Germinal center (tissue), 1 donor: ENCODE measurements around the gene OR4K14.
"Not testable (repeated sequence)": the region's sequence is repeated elsewhere in the genome, so short reads cannot be mapped to it uniquely, and the experiment has no call there.

ENCODE experiments used
- DNase-seq: peaks from one replicate; pipeline ENCODE4 v3.0.0; 2012; ENCODE audit warnings: mixed read lengths, low spot score

The OR4K14 gene, protein sequence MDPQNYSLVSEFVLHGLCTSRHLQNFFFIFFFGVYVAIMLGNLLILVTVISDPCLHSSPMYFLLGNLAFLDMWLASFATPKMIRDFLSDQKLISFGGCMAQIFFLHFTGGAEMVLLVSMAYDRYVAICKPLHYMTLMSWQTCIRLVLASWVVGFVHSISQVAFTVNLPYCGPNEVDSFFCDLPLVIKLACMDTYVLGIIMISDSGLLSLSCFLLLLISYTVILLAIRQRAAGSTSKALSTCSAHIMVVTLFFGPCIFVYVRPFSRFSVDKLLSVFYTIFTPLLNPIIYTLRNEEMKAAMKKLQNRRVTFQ

DNA sequence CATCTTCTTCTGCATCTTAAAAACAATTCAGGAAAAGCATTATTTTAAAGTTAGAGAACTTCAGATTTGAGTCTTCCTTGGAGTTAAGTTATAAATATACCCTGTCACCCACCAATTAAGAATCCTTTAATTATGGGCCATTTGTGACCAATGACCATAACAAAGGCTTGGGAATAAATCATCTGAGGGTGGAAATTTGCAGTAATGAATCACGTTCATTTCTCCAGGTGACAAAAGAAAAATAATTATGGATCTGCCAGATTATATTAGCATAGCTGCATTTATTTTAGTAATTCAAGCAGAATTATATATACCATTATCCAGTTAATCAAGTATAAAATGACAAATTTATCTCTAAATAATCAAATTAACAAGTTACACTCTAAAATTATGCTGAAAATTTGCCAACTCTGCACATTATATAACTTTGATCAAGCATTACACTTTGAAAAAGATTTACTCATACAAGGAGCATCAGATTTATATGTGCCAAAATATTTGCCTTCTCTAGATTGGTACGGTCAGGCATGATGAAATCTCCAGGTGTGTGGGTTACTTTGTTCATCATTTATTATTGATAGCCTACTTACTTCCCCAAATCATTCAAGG is at the start of gene OR4K14:
Gene OR4K14, minus strand, starts transcription at position 51 of the 609 bp plus-strand sequence. CDS start 4,114 bp downstream, outside the sequence.
- DNase-seq, result no peak

DNA sequence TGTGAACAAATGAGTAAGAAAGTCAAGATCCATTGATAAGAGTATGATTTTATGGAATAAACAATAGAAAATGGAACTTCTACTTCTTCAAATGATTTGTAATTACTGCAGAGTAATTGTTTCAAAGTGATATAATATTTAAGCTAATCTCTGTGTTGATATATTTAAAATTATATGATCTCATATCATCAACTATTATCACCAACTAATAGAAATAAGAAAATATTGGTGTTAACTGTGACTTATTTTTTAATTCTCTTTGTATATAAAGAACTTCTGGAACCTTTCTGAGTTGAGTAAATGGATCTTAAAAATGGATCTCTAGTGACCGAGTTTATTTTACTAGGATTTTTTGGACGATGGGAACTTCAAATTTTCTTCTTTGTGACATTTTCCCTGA is 40.6 kb upstream of the OR4K14 start, which contains the start of gene OR4L1:
Gene OR4L1, plus strand, starts transcription at position 301 of the 400 bp plus-strand sequence. Its CDS starts 0 bp downstream, at position 301.
- DNase-seq, result no peak

DNA sequence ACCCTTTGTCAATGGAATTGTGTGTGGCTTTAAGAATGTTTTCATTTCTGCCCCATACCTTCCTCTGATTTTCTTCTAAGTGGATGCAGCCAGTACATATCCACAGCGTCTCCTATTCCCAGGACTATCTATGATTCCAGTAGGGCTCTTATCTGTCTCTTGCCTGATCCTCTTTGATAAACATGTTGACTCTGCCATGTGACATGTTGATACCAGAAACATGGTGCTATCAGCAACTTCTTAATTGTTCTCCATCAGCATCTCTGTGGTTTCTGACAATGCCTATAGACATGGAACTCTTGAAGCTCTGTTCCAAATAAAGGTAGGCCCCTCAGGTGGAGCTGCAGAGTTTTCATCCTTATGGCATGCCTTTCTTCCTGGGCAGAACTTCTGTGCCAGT is 29.1 kb upstream of the OR4K14 start:
- no peak for DNase-seq

DNA sequence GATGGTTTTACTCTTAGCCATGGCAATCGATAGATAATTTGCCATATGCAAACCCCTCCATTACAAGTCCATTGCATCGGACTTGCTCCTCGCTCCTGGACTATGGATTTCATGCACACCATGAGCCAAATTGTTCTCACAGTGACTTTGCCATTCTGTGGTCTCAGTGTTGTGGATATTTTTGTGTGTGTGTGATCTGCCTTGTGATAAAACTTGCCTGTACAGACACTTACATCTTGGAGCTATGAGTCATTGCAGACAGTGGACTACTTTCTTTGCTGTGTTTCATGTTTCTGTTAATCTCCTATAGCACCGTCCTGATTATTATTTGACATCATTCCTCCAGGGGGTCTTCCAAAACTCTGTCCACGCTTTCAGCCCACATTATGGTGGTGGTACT is 25.1 kb upstream of the OR4K14 start:
- DNase-seq, result no peak

DNA sequence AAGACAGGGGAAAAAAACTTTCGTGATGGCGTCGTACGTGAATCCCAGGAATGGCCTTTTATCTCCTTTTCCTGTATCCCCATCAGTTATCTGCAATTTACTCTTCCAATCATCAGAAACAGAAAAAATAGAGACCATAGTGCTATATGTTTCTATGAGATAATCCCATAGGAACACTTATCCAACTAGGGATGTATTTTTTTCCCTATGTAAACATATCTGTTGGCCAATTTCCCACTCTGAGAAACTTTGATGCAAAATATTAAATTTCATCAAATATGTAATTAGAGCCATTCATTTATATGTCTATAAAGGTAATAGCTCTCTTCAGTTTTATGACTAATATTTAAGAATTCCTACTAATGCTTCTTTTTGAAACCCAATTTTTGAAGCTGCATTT is 16.8 kb upstream of the OR4K14 start, which contains the start of gene OR4K13:
Gene OR4K13, minus strand, starts transcription at position 101 of the 400 bp plus-strand sequence. CDS start 1,280 bp downstream, outside the sequence.
- DNase-seq, result no peak

DNA sequence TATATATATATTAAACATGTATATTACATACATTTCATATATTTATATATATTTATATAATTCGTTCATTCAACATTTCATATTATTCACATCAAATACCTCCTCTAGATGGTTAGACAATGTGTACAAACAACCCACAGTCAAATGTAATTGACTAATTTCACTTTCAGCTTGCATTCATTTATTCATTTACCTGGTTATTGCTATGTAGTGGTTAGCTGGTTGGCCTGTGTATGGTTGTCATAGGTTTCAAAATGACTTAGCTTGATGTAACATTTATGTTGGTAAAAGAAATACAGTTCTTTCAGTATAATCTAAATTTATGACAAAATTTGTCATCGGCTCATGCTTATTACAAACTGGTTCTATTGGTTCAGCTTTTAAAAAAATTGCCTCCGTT is 16.3 kb upstream of the OR4K14 start:
- DNase-seq, result no peak

DNA sequence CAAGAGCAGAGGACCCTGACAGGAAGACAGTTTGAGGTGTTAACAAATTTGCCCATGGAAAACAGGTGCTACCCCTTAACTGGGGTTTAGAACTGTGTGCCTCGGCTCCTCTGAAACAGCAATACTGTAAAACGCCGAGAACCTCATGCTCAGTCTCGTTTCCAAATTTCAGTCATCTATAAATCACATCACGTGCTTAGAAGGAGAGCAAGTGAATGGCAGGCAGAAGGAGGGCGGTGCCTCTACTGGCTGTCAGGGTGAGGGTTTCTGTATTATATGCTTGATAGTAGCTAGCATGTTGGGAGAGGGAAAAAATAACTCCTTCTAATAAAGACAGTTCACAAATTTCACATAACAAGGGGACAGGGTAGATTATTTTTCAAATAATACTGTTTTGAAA is 12.0 kb upstream of the OR4K14 start:
- DNase-seq, result no peak

DNA sequence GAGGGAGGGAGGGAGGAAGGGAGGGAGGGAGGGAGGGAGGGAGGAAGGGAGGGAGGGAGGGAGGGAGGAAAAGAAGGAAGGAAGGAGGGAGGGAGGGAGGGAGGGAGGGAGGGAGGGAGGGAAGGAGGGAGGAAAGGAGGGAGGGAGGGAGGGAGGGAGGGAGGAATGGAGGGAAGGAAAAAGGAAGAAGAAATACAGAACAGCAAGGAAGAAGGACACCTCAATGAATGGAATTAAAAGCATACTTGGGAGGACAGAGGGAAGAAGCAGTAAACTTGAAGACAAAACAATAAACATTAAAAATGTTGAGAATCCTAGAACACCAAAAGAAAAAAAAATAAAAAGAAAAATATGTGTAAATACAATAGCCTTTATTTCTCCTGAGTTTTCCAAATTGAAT is 11.0 kb downstream of the OR4K14 start:
- no peak for DNase-seq

DNA sequence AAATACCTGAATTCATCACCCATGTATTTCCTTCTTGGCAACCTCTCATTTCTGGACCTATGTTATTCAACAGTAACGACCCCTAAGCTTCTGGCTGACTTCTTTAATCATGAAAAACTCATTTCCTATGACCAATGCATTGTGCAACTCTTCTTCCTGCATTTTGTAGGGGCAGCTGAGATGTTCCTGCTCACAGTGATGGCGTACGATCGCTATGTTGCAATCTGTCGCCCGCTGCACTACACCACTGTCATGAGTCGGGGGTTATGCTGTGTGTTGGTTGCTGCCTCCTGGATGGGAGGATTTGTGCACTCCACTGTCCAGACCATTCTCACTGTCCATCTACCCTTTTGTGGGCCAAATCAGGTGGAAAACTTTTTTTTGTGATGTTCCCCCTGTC is 16.8 kb downstream of the OR4K14 start:
- no peak for DNase-seq

DNA sequence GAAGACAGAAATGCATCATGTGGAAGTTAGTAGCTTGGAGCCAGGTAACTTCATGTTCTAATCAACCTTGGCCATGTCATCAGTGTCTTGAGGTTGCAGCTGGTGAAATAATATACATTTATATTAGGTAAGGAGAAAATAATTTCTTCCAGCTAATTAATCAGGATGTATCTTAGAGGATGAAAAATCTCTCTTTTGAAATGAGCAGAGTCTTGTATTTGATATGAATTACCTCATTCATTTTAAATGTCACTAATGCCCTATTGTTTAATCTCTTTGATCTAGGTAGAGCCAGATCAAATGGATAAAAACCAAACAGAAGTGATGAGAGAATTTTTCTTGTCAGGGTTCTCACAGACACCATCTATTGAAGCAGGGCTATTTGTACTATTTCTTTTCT is 17.2 kb downstream of the OR4K14 start, which contains the start of gene OR4Q2:
Gene OR4Q2, plus strand, starts transcription at position 301 of the 400 bp plus-strand sequence.
- DNase-seq, result no peak

DNA sequence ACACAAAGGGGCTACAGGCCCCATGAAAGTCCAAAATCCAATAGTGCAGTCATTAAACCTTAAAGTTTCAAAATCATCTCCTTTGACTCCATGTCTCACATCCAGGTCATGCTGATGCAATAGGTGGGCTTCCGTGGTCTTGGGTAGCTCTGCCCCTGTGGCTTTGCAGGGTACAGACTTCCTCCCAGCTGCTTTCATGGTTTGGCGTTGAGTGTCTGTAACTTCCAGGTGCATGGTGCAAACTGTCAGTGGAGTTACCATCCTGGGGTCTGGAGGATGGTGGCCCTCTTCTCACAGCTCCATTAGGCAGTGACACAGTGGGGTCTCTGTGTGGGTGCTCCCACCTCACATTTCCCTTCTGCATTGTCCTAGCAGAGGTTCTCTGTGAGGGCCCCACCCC is 25.7 kb downstream of the OR4K14 start:
- DNase-seq, result no peak

DNA sequence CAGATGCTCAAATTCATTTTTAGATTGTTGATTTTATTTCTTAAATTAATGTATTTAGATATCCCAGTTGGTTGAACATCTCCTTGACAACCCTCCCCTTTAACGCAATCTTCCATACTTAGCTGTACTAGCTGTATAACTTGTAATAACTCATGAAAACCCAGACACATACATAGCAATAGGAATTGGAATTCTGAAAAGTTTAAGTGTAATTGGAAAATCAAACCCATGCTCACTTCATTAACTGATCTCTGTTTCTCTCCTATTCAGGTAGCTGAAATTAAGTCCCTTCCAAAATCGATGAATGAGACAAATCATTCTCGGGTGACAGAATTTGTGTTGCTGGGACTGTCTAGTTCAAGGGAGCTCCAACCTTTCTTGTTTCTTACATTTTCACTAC is 43.8 kb downstream of the OR4K14 start, which contains the start of gene OR4K15:
Gene OR4K15, plus strand, starts transcription at position 301 of the 400 bp plus-strand sequence. Its CDS starts 0 bp downstream, at position 301.
- DNase-seq, result no peak

DNA sequence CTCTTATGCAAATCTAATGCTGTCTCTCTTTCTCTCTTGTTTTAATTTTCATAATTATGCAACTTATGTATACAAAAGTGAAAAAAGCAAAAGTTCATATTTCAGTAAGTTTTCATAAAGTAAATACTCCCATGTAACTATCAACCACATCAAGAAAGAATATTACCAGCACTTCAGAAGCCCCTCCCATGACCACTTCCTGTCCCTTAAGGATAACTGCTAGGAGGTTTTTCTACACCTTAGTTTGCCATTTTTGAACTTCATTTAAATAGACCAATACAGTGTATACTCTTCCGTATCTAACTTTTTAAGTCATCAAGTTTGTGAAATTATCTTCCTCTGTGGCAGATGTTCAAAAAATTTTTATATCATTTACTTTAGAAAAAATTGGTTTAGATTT is 44.3 kb downstream of the OR4K14 start:
- no peak for DNase-seq

DNA sequence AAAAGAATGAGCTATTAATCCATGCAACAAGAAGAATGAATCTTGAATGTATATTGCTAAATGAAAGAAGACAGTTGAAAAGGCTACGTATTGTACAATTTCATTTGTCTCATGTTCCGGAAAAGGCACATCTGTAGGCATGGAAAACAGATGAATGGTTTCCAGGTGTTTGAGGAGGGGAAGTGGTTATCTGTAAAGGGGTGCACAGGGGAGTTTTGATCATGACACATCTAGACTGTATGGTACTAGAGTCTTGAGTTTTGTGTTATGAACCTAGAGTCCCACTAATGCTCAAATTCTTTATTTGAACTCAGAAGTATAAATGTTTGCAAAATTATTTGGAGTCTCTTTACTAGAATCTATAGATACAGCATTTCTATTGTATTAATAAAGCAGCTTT is 49.4 kb downstream of the OR4K14 start:
- not testable (repeated sequence) for DNase-seq
